HepG2 (cell line): Measurements from ENCODE around the gene CDK2. TPM values are rescaled to one million over a fixed set of nuclear protein-coding genes. Genes with fewer than 3 reads are reported as not detected.
A peak's percentile ranks its signal among the peaks of the same experiment; 100 is the strongest.

ENCODE experiments used
- FIP1L1 ChIP-seq: fragments of 200-400 bp; formaldehyde crosslinking; IDR thresholded peaks from 2 replicates; pipeline ENCODE4 v1.6.1; 2018; ENCODE audit warnings: low read depth, mild to moderate bottlenecking, low read length, moderate library complexity, borderline replicate concordance; ENCODE audit not compliant: insufficient read depth
- HNF4A ChIP-seq: sonication (generic); formaldehyde crosslinking; IDR thresholded peaks from 2 replicates; pipeline ENCODE4 v1.4.0; 2020; ENCODE audit warnings: missing genetic modification reagents
- MBNL3 ChIP-seq: fragments of 250-450 bp; sonication (Bioruptor Pico); conservative IDR thresholded peaks from 2 replicates; pipeline ENCODE4 v1.8.0; 2022; ENCODE audit warnings: mild to moderate bottlenecking, inconsistent platforms
- MLLT10 ChIP-seq: sonication (generic); formaldehyde crosslinking; IDR thresholded peaks from 2 replicates; pipeline ENCODE4 v1.4.0; 2020; ENCODE audit warnings: missing genetic modification reagents
- MYNN ChIP-seq: sonication (generic); formaldehyde crosslinking; IDR thresholded peaks from 2 replicates; pipeline ENCODE4 v1.4.0; 2020; ENCODE audit warnings: mild to moderate bottlenecking, low read depth, missing genetic modification reagents
- NKX3-1 ChIP-seq: sonication (generic); formaldehyde crosslinking; IDR thresholded peaks from 2 replicates; pipeline ENCODE4 v1.5.0; 2020; ENCODE audit warnings: missing genetic modification reagents
- SIN3A ChIP-seq: IDR thresholded peaks from 2 replicates; pipeline ENCODE4 v1.6.1; 2011; ENCODE audit warnings: low read depth, mild to moderate bottlenecking, control low read depth, low read length, borderline replicate concordance
- TAF15 ChIP-seq: fragments of 200-400 bp; formaldehyde crosslinking; IDR thresholded peaks from one replicate; pipeline ENCODE4 v1.6.1; 2018; ENCODE audit warnings: mild to moderate bottlenecking, low read depth, low read length; ENCODE audit not compliant: poor library complexity, severe bottlenecking
- ZFYVE20 ChIP-seq: sonication (generic); formaldehyde crosslinking; IDR thresholded peaks from 2 replicates; pipeline ENCODE4 v1.8.0; 2023; ENCODE audit warnings: low read depth, mild to moderate bottlenecking, moderate library complexity, missing genetic modification reagents, borderline replicate concordance
- ZKSCAN5 ChIP-seq: sonication (generic); formaldehyde crosslinking; IDR thresholded peaks from 2 replicates; pipeline ENCODE4 v1.5.1; 2020; ENCODE audit warnings: mild to moderate bottlenecking, missing genetic modification reagents
- ZMYM2 ChIP-seq: sonication (generic); formaldehyde crosslinking; IDR thresholded peaks from 2 replicates; pipeline ENCODE4 v1.8.0; 2022; ENCODE audit warnings: mild to moderate bottlenecking, missing genetic modification reagents
- ZNF766 ChIP-seq: sonication (generic); formaldehyde crosslinking; IDR thresholded peaks from 2 replicates; pipeline ENCODE4 v1.5.0; 2020; ENCODE audit warnings: missing genetic modification reagents, borderline replicate concordance
- polyA plus RNA-seq, 8 experiments: library from polyadenylated mRNA; depleted of rRNA in 3 of 8; stranded (reverse) in 7 of 8; unstranded in 1 of 8; fragments of >200 nt; fragmentation: Illumina TruSeq in 4 of 8; extraction: Trizol in 4 of 8; gene quantifications; 2 replicates each; pipeline versions ENCODE4 v1.2.1 to v1.2.3, GENCODE V29; 2011 to 2016; ENCODE audit warnings: low read depth in 4 of 8, missing spikeins in 1 of 8, mixed read lengths in 1 of 8; ENCODE audit not compliant: insufficient read depth in 1 of 8
- total RNA-seq, 5 experiments: library from RNA; depleted of rRNA; stranded (reverse); fragments of >200 nt; fragmentation: Illumina TruSeq; extraction: Trizol; gene quantifications; 2 replicates each; pipeline ENCODE4 v1.2.3, GENCODE V29; 2016; ENCODE audit warnings: low read depth in 1 of 5
- TF ChIP-seq, protein P1 (sequence below): sonication (generic); formaldehyde crosslinking; IDR thresholded peaks from 2 replicates; pipeline ENCODE4 v1.4.0; 2020; ENCODE audit warnings: missing genetic modification reagents, borderline replicate concordance
- TF ChIP-seq, protein P2 (sequence below): sonication (generic); formaldehyde crosslinking; IDR thresholded peaks from 2 replicates; pipeline ENCODE4 v1.4.0; 2020; ENCODE audit warnings: mild to moderate bottlenecking, missing genetic modification reagents, borderline replicate concordance
- TF ChIP-seq, protein P3 (sequence below): sonication (generic); formaldehyde crosslinking; IDR thresholded peaks from 2 replicates; pipeline ENCODE4 v1.4.0; 2020; ENCODE audit warnings: low read depth, mild to moderate bottlenecking, missing genetic modification reagents
- TF ChIP-seq, protein P4 (sequence below): sonication (generic); formaldehyde crosslinking; IDR thresholded peaks from 2 replicates; pipeline ENCODE4 v1.4.0; 2020; ENCODE audit warnings: mild to moderate bottlenecking, low read depth, missing genetic modification reagents
- TF ChIP-seq, protein P5 (sequence below): sonication (generic); formaldehyde crosslinking; IDR thresholded peaks from 2 replicates; pipeline ENCODE4 v1.4.0; 2020; ENCODE audit warnings: missing genetic modification reagents, mild to moderate bottlenecking, borderline replicate concordance

Gene CDK2
- total and polyA plus RNA-seq, 2 of the 13 experiments (the other 11 are each of a cell fraction or from before 2014, with no cell fraction given): 47.5 to 52.6 TPM

DNA sequence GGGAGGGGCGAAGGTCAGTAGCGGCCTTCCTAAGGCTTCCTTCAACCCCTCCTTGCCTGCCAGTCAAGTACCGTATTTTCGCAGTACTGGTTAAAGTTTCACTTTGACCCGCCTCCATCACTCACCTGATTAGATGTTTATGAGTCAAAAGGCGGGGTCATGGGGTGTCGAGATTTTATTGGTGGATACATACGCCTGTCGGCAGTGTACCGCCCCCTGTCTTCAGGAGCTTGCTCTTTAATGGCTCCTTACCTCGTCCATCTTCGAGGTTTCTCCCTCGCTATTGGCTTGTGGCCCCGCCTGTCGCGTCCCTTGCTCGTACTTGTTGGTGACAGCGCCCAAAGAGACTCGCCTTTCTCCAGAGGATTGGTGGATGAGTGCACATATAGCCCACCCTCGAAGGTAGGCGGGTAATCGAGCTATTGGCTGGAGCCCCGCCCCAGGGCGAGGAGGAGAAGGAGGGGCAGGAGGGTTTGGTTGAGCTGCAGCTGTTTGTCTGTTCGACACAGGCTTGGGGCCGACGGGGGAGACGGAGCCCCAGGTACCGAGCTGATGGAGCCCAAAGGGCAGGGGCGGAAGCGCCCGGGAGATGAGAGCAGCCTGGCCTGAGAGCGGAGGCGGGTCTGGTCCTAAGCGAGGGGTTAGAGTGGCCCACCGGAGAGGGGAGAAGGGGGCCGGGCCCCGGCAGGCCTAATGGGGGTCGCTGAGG, 7.1 kb downstream of the CDK2 start, which contains the start of gene RAB5B (continued):
- TF ChIP-seq, protein P1, sequence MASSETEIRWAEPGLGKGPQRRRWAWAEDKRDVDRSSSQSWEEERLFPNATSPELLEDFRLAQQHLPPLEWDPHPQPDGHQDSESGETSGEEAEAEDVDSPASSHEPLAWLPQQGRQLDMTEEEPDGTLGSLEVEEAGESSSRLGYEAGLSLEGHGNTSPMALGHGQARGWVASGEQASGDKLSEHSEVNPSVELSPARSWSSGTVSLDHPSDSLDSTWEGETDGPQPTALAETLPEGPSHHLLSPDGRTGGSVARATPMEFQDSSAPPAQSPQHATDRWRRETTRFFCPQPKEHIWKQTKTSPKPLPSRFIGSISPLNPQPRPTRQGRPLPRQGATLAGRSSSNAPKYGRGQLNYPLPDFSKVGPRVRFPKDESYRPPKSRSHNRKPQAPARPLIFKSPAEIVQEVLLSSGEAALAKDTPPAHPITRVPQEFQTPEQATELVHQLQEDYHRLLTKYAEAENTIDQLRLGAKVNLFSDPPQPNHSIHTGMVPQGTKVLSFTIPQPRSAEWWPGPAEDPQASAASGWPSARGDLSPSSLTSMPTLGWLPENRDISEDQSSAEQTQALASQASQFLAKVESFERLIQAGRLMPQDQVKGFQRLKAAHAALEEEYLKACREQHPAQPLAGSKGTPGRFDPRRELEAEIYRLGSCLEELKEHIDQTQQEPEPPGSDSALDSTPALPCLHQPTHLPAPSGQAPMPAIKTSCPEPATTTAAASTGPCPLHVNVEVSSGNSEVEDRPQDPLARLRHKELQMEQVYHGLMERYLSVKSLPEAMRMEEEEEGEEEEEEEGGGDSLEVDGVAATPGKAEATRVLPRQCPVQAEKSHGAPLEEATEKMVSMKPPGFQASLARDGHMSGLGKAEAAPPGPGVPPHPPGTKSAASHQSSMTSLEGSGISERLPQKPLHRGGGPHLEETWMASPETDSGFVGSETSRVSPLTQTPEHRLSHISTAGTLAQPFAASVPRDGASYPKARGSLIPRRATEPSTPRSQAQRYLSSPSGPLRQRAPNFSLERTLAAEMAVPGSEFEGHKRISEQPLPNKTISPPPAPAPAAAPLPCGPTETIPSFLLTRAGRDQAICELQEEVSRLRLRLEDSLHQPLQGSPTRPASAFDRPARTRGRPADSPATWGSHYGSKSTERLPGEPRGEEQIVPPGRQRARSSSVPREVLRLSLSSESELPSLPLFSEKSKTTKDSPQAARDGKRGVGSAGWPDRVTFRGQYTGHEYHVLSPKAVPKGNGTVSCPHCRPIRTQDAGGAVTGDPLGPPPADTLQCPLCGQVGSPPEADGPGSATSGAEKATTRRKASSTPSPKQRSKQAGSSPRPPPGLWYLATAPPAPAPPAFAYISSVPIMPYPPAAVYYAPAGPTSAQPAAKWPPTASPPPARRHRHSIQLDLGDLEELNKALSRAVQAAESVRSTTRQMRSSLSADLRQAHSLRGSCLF: no peak
- no peak for TF ChIP-seq ZNF766 (CRISPR knock-in tag)
- no peak for TF ChIP-seq ZMYM2 (CRISPR knock-in tag)
- TF ChIP-seq, protein P2, sequence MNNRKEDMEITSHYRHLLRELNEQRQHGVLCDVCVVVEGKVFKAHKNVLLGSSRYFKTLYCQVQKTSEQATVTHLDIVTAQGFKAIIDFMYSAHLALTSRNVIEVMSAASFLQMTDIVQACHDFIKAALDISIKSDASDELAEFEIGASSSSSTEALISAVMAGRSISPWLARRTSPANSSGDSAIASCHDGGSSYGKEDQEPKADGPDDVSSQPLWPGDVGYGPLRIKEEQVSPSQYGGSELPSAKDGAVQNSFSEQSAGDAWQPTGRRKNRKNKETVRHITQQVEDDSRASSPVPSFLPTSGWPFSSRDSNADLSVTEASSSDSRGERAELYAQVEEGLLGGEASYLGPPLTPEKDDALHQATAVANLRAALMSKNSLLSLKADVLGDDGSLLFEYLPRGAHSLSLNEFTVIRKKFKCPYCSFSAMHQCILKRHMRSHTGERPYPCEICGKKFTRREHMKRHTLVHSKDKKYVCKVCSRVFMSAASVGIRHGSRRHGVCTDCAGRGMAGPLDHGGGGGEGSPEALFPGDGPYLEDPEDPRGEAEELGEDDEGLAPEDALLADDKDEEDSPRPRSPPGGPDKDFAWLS (CRISPR knock-in tag): 0 out of 2 replicates have a peak, but pooled peaks have one; percentile 54
- TF ChIP-seq NKX3-1 (CRISPR knock-in tag): no peak
- TF ChIP-seq ZFYVE20 (CRISPR knock-in tag): no peak
- peak; percentile 77; the same call in 1 of the 2 replicates for TF ChIP-seq SIN3A
- TF ChIP-seq, protein P3, sequence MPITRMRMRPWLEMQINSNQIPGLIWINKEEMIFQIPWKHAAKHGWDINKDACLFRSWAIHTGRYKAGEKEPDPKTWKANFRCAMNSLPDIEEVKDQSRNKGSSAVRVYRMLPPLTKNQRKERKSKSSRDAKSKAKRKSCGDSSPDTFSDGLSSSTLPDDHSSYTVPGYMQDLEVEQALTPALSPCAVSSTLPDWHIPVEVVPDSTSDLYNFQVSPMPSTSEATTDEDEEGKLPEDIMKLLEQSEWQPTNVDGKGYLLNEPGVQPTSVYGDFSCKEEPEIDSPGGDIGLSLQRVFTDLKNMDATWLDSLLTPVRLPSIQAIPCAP (CRISPR knock-in tag): no peak
- TF ChIP-seq, protein P4, sequence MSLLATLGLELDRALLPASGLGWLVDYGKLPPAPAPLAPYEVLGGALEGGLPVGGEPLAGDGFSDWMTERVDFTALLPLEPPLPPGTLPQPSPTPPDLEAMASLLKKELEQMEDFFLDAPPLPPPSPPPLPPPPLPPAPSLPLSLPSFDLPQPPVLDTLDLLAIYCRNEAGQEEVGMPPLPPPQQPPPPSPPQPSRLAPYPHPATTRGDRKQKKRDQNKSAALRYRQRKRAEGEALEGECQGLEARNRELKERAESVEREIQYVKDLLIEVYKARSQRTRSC: no peak
- TF ChIP-seq HNF4A (CRISPR knock-in tag): peak; percentile 47; the same call in 1 of the 2 replicates
- no peak; the same call in 1 of the 2 replicates for TF ChIP-seq ZKSCAN5
- no peak for TF ChIP-seq MBNL3 (CRISPR knock-in tag)
- TF ChIP-seq MLLT10 (CRISPR knock-in tag): no peak
- no peak; the same call in 1 of the 2 replicates for TF ChIP-seq MYNN (CRISPR knock-in tag)
- TF ChIP-seq TAF15: no peak
- TF ChIP-seq FIP1L1: no peak
- TF ChIP-seq, protein P5, sequence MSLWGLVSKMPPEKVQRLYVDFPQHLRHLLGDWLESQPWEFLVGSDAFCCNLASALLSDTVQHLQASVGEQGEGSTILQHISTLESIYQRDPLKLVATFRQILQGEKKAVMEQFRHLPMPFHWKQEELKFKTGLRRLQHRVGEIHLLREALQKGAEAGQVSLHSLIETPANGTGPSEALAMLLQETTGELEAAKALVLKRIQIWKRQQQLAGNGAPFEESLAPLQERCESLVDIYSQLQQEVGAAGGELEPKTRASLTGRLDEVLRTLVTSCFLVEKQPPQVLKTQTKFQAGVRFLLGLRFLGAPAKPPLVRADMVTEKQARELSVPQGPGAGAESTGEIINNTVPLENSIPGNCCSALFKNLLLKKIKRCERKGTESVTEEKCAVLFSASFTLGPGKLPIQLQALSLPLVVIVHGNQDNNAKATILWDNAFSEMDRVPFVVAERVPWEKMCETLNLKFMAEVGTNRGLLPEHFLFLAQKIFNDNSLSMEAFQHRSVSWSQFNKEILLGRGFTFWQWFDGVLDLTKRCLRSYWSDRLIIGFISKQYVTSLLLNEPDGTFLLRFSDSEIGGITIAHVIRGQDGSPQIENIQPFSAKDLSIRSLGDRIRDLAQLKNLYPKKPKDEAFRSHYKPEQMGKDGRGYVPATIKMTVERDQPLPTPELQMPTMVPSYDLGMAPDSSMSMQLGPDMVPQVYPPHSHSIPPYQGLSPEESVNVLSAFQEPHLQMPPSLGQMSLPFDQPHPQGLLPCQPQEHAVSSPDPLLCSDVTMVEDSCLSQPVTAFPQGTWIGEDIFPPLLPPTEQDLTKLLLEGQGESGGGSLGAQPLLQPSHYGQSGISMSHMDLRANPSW (CRISPR knock-in tag): no peak
